Rectal smooth muscle tissue (tissue), 1 donor: Measurements from ENCODE around the gene ARF6.
"Not testable (repeated sequence)": the region's sequence is repeated elsewhere in the genome, so short reads cannot be mapped to it uniquely, and the experiment has no call there.

ENCODE experiments used
- H3K27ac ChIP-seq: one replicate; pipeline ENCODE4 v1.7.0; 2013; ENCODE audit warnings: low read depth, low read length, inconsistent platforms
- H3K27me3 ChIP-seq: one replicate; pipeline ENCODE4 v1.7.0; 2013; ENCODE audit warnings: low read length; ENCODE audit not compliant: control insufficient read depth, insufficient read depth
- H3K36me3 ChIP-seq: one replicate; pipeline ENCODE4 v1.7.0; 2013; ENCODE audit warnings: low read length; ENCODE audit not compliant: control insufficient read depth, insufficient read depth
- H3K4me1 ChIP-seq: one replicate; pipeline ENCODE4 v1.7.0; 2013; ENCODE audit warnings: low read length; ENCODE audit not compliant: control insufficient read depth, insufficient read depth
- H3K4me3 ChIP-seq: one replicate; pipeline ENCODE4 v1.7.0; 2013; ENCODE audit warnings: low read length
- H3K9ac ChIP-seq: one replicate; pipeline ENCODE4 v1.7.0; 2013; ENCODE audit warnings: low read length

The ARF6 gene

DNA sequence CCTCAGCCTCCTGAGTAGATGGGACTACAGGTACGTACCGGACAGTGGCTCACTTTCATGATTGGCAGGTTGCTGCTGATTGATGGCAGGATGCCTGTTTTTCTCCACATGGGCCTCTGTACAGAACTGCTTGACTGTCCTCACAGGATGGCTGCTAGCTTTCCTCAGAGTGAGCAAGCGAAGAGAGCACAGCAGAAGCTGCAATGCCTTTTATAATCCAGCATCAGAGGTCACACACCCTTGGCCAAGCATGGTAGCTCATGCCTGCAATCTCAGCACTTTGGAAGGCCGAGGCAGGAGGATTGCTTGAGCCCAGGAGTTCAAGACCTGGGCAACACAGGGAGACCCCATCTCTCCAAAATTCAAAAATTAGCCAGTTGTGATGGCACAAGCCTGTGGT, 31.0 kb downstream of the ARF6 start:
- H3K4me3 ChIP-seq: no peak overlapping the region
- no peak overlapping the region for H3K27ac ChIP-seq
- H3K27me3 ChIP-seq: no peaks in the 10 kb centered on the region
- no peak overlapping the region for H3K9ac ChIP-seq
- H3K36me3 ChIP-seq: no peaks in the 10 kb centered on the region
- no peaks in the 10 kb centered on the region for H3K4me1 ChIP-seq

DNA sequence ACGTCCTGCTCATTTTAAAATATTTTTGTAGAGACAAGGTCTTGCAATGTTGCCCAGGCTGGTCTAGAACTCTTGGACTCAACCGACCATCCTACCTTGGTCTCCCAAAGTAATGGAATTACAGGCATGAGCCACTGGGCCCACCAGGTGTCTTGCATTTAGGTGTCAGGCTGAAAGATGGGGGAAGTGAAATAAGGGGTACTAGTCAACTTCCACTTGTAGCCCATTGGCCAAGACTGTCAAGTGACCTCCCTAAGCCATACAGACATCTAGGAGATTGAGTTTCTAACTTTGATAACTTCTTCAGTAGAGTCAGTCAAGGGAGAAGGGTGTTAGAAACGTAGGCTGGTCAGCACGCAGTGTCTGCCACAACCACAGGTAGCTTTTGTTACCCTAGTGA, 32.0 kb downstream of the ARF6 start:
- Histone ChIP-seq H3K9ac (no peak overlapping the region), H3K27me3 (no peaks in the 10 kb centered on the region), H3K36me3 (no peaks in the 10 kb centered on the region), H3K27ac (no peak overlapping the region), H3K4me3 (no peak overlapping the region), H3K4me1 (no peaks in the 10 kb centered on the region)

GRCh38 chr14:49926803-49927202, 33.9 kb downstream of the ARF6 start:
- no peaks in the 10 kb centered on the region for H3K4me1 ChIP-seq
- no peak overlapping the region for H3K9ac ChIP-seq
- no peak overlapping the region for H3K27ac ChIP-seq
- H3K27me3 ChIP-seq: no peaks in the 10 kb centered on the region
- no peaks in the 10 kb centered on the region for H3K36me3 ChIP-seq
- no peak overlapping the region for H3K4me3 ChIP-seq

GRCh38 chr14:49928015-49928414, 35.1 kb downstream of the ARF6 start:
- Histone ChIP-seq H3K4me1 (no peaks in the 10 kb centered on the region), H3K27me3 (no peaks in the 10 kb centered on the region), H3K27ac (no peak overlapping the region), H3K36me3 (no peaks in the 10 kb centered on the region), H3K9ac (no peak overlapping the region), H3K4me3 (no peak overlapping the region)

GRCh38 chr14:49930720-49931119, 37.8 kb downstream of the ARF6 start:
- Histone ChIP-seq H3K27me3 (no peaks in the 10 kb centered on the region), H3K4me3 (no peak overlapping the region), H3K27ac (no peak overlapping the region), H3K9ac (no peak overlapping the region), H3K4me1 (no peaks in the 10 kb centered on the region), H3K36me3 (no peaks in the 10 kb centered on the region)

GRCh38 chr14:49931523-49931922, 38.6 kb downstream of the ARF6 start:
- no peaks in the 10 kb centered on the region for H3K27me3 ChIP-seq
- H3K9ac ChIP-seq: no peak overlapping the region
- no peaks in the 10 kb centered on the region for H3K4me1 ChIP-seq
- no peak overlapping the region for H3K4me3 ChIP-seq
- H3K27ac ChIP-seq: no peak overlapping the region
- no peaks in the 10 kb centered on the region for H3K36me3 ChIP-seq

DNA sequence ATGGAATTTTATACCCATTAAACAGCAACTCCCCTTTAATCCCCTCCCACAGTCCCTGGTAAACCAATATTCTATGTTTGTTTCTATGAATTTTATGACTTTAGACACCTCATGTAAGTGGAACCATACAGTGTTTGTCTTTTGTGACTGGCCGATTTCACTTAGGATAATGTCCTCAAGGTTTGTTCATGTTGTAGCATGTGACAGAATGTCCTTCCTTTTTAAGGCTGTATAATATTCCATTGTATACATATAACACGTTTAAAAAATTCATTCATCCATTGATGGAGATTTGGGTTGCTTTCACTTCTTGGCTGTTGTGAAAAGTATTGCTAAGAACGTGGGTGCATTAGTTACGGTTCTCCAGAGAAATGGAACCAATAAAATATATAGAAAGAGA, 40.2 kb downstream of the ARF6 start:
- no peak overlapping the region for H3K27ac ChIP-seq
- H3K4me3 ChIP-seq: no peak overlapping the region
- no peaks in the 10 kb centered on the region for H3K27me3 ChIP-seq
- H3K9ac ChIP-seq: no peak overlapping the region
- no peaks in the 10 kb centered on the region for H3K4me1 ChIP-seq
- no peaks in the 10 kb centered on the region for H3K36me3 ChIP-seq

- Histone ChIP-seq H3K4me3 (no peak overlapping the region), H3K36me3 (no peaks in the 10 kb centered on the region), H3K4me1 (no peaks in the 10 kb centered on the region), H3K27ac (no peak overlapping the region), H3K9ac (no peak overlapping the region), H3K27me3 (no peaks in the 10 kb centered on the region)
These were observed 40.8 kb downstream of the ARF6 start for GRCh38 chr14:49933704-49934103.

DNA sequence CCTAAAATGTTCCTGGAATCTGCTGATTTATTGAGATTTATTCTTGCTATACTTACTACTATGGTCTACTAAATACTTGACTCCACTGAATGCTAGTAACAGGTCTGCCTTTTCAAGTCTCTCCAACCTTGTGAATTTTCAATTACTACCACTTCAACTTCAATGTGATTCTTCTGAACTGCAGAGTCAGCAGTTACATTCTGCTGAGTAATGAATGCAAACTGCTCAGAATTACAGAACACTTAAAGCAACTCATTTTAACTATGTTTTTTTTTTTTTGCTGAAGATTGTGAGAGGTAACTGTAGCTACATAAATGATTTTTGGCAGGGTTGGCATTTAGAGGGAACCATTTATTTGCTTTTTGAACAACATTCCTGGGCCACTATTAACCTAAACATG, 41.8 kb downstream of the ARF6 start:
- H3K36me3 ChIP-seq: no peaks in the 10 kb centered on the region
- H3K27ac ChIP-seq: no peak overlapping the region
- H3K9ac ChIP-seq: no peak overlapping the region
- H3K4me3 ChIP-seq: no peak overlapping the region
- no peaks in the 10 kb centered on the region for H3K4me1 ChIP-seq
- no peaks in the 10 kb centered on the region for H3K27me3 ChIP-seq

GRCh38 chr14:49935526-49935925, 42.6 kb downstream of the ARF6 start:
- Histone ChIP-seq H3K36me3 (no peaks in the 10 kb centered on the region), H3K4me1 (no peaks in the 10 kb centered on the region), H3K9ac (no peak overlapping the region), H3K4me3 (no peak overlapping the region), H3K27ac (no peak overlapping the region), H3K27me3 (no peaks in the 10 kb centered on the region)

- H3K4me1 ChIP-seq, H3K27me3 ChIP-seq, H3K27ac ChIP-seq, H3K9ac ChIP-seq, H3K4me3 ChIP-seq, H3K36me3 ChIP-seq: not testable (repeated sequence)
These were observed 43.4 kb downstream of the ARF6 start for GRCh38 chr14:49936246-49936645.

DNA sequence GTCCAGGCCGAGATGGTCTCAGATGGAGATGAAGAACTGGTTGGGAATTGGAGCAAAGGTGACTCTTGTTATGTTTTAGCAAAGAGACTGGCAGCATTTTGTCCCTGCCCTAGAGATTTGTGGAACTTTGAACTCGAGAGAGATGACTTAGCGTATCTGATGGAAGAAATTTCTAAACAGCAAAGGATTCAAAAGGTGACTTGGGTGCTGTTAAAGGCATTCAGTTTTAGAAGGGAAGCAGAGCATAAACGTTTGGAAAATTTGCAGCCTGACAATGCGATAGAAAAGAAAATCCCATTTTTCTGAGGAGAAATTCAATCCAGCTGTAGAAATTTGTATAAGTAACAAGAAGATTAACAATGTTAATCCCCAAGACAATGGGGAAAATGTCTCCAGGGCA, 44.0 kb downstream of the ARF6 start:
- H3K9ac ChIP-seq, H3K27me3 ChIP-seq, H3K4me1 ChIP-seq: not testable (repeated sequence)

DNA sequence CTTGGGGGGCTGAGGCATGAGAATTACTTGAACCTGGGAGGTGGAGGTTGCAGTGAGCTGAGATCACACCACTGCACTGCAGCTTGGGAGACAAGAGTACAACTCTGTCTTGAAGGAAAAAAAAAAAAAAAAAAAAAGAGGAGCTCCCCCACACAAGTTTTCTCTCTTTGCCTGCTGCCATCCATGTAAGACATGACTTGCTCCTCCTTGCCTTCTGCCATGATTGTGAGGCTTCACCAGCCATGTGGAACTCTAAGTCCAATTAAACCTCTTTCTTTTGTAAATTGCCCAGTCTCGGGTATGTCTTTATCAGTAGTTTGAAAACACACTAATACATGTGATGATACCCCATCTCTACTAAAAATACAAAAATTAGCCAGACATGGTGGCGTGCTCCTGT, 46.3 kb downstream of the ARF6 start:
- not testable (repeated sequence) for H3K27me3 ChIP-seq, H3K4me3 ChIP-seq, H3K9ac ChIP-seq, H3K27ac ChIP-seq, H3K4me1 ChIP-seq, H3K36me3 ChIP-seq

More for the DNA sequence above, 44.0 kb downstream of the ARF6 start:
- H3K4me3 ChIP-seq, H3K36me3 ChIP-seq, H3K27ac ChIP-seq: not testable (repeated sequence)
